ENCODE measurements around the gene CHST11.
"Not testable (repeated sequence)": the region's sequence is repeated elsewhere in the genome, so short reads cannot be mapped to it uniquely, and the experiment has no call there.

Gene CHST11

DNA sequence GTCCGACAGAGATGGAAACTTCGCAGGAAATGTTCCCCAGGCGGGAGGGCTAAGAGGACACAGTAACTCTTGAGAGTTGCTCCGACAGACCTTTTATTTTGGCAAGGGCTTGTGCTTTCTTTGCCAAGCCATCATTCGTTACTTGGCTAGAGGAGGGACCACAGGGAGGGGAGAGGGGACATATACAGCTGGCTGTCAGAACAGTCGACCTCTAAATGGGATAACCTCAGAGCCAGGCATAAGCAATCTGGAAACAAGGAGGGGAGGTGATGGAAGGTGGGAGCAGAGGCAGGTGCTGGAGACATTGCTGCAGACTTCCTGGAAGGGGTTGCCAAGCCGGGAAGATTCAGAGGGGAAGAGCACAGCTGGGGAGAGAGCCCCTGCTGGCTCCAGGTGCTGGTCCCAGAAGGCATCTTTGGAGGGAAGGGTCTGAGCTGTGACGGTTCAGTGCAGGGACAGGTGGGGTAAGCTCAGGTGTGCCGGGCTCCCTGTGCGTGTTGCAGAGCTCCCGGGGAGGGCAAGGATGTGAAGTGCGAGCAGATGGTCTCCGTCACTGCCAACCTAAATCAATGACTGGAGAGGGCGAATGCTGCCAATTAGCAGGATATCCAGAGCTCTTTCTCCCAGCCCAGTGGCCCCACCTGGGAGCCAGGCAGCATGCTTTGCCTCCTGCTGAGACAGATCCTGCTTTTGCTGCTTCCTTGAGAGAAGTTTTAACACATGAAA is 50.1 kb downstream of the CHST11 start:
- DNase-seq, result no peak

DNA sequence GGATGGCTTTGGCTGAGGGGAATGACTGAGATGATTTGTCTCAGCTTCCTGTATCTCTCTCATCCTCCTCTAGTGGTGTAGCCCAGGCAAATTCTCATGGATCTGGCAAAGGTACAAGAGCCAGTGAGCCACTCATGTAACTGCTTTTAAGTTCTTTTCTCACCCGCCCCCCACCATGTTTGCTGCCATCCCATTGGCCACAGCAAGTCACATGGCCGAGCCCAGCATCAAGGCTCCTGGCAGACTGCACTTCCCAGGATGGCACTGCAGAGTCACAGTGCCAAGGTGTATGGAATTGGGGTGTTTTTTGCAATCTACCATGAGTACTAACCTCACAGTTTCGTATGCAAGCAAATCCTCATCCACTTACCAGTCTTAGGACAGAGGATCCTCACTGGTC is 50.9 kb downstream of the CHST11 start:
- DNase-seq, result peak; percentile 9

DNA sequence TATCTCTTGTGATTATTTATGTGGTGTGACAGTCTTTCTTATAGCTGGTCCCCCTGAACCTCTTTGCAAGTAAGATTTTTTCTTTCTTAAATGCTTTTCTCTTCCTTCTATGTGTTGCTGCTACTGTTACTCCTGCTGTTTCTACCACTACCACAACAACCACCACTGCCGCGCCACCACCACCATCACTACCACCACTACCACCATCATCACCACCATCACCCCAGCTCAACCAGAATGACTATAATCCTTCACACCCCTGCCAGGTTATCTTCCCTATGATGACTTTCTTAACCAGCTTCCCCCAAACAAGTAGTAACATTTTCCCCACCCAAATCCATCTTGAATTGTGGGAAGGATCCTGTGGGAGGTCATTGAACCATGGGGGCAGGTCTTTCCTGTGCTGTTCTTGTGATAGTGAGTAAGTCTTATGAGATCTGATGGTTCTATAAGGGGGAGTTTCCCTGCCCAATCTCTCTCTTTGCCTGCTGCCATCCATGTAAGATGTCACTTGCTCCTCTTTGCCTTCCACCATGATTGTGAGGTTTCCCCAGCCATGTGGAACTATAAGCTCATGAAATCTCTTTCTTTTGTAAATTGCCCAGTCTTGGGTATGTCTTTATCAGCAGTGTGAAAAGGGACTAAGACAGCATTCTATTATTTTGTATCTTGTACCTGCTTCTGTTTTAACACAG is 52.2 kb downstream of the CHST11 start:
- no peak for DNase-seq

DNA sequence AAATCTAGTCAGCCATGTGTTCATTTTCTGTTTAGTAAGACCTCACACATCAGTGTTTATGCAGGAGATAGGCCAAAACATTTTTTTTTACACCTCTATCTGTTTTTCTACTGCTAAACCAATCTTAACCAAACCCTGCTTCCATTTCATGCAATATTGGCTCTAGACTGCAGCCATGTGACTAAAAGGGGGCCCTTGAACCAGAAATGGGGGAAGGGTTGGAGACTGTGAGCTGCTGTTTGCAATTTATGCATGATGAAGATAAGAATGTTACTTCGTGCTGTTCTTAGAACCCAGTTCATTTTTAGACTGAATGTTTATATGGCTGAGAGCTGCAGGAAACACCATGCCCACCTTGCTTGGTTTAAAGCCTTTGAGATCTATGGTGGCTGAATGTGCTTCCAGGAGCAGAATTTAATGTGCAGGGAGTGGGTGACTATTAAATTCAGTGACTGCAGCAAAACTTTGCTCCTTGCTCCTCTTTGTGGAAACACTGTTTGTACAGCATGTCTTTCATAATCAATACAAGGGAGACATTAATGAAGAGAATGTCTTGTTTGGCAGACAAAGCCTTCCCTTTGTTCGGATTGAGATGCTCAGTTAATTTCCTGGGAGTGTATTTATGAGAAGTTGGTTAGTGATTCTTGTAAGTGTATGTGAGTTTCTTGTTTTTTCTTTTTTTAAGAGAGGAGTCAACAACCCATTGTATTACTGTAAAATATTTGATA is 53.6 kb downstream of the CHST11 start:
- DNase-seq, result no peak

DNA sequence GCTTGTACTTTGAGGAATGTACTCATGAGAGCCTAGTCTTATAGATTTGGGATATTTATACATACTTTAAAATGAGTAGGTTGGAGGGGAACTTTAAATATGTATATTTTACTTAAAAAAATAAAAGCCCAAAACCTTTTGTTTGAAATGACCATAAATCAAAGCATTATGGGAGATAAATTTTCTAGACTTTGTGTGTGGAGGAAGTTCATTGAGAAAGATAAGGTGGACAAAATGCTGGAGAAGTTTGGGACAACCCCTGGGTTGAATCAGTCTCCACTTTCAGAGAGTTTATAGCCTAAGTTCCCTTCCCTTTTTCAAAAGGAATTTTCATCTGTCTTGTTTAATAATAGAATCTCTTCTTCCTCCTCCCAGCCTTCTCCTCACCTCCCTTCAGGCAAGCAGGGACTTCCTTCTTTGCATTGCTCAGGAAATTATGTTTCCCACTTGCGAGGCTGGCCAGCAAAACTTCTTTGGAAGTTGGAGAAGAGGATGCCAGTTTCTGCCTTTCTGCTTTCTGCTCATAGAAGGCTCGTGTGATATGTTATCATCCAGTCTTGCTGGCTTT is 54.2 kb downstream of the CHST11 start:
- DNase-seq, result no peak

DNA sequence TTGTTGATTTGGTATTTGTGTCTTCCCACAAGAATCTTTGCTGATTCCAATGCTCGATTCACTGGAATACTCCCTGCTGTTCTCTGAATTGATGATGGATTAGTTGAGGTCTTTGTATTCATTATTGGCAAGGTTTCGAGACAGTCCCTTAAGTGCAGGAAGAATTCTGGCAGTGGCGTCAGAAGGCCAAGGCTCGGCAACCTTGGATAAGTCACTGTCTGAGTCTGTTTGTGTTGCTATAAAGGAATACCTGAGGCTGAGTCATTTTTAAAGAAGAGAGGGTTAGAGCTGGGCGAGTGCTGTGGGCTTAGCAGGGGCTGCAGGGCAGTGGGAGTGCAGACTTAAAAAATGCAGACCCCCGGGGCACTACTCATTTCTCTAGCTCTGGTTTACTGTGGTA is 56.9 kb downstream of the CHST11 start:
- DNase-seq, result no peak

DNA sequence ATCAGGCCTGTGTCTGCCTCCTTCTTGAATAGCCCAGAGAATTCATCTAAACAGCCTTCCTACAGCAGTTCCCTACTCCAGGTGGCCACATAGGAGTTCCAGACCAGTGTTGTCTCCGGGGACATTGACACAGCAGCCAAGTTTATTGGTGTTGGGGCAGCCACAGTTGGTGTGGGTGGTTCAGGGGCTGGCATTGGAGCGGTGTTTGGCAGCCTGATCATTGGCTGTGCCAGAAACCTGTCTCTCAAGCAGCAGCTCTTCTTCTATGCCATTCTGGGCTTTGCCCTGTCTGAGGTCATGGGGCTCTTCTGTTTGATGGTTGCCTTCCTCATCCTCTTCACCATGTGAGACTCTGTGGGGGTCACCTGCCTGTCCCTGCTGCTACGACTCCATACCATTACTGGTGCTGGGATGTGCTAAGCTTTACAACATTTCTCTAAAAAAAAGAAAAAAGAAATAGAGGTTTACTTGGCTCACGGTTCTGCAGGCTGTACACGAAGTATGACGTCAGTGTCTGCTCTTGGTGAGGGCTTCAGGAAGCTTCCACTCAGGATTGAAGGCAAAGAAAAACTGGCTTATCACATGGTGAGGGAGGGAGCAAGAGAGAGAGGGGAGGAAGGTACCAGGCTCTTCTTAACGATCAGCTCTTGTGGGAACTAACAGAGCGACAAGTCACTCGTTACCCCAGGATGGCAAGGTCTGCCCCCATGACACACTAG is 57.5 kb downstream of the CHST11 start:
- DNase-seq, result no peak

DNA sequence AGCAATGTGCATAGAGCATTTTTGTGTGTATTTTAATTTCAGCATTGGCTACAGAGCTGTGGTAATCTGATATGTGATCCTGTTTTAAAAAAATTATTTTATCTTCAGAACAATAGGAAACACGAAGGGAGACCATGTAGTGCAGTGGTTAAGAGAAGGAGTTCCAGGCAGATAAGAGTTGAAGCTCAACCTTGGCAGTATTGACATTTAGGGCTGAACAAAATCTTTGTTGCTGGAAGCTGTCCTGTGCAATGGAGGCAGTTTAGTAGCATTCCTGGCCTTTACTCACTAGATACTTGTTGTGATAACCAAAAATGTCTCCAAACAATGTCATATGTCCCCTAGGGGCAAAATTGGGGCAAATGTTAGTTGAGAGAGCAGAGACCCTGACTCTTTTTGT is 59.2 kb downstream of the CHST11 start:
- DNase-seq, result no peak

DNA sequence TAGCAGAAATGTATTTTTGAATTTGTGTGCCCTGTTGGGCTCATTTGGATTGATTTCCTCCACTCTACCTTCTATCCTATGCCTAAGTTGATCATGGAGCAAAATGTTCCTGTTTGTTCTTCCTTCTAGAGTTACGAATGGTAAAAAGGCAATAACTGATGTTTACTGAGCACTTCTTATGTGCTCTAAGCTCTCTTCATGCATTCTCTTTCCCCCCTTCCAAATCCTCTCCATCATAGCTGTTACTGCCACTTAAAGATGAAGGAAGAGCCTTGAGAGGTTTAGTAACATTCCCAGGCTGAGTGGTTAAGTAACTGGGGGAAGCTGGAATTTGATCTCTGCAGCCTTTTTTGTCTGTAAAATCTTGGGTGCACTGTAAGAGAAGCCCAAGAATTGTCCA is 60.1 kb downstream of the CHST11 start:
- no peak for DNase-seq

DNA sequence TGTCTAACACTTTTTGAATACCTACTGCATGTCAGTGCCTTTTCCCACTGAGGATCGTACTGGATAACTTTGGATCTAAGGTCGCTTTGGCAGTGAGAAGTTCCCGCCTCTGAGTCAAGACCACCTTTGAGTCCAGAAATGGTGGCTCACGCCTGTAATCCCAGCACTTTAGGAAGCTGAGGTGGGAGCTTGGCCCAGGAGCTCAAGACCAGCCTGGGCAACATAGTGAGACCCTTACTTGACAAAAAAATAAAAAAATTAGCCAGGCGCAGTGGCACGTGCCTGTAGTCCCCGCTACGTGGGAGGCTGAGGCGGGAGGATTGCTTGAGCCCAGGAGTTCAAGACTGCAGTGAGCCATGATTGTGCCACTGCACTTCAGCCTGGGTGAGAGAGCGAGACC is 61.1 kb downstream of the CHST11 start:
- DNase-seq, result no peak

DNA sequence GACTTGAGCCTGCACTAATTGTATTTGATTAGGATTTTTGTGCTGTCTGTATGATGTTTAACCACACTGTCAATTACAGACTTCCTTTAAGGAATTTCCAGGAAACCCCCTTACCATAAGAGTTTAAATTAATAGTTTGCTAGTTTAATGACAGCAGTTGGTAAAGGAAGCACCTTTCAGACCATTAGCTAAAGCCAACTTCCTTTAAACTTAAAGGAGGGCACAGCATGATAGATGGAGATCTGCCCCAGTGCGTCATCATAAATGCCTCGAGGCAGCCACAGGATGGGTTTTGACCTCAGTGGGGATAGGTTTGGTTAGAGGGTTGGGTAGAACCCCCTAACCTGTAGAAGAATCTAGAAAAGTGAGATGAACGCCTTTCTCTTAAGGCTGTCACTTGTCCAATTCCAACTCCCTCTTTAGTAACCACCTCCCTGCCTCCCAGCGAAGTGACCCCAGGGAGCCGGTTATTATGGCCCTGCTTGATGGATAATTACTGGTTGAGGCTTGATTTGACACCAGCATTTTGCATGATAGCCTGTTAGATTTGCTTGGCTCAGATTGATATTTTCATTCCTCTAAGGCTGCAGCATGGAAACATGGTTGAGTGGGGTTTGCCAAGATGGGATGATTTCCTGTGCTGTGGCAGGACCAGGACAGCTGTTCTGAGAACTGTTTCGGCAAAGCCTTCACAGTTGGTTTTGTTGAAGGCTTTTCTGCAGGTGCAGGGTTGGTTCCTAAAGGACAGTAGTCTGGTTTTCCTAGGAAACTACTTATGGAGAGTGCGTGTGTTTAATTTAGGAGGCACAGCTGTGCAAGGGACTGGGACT is 62.7 kb downstream of the CHST11 start:
- DNase-seq, result no peak

DNA sequence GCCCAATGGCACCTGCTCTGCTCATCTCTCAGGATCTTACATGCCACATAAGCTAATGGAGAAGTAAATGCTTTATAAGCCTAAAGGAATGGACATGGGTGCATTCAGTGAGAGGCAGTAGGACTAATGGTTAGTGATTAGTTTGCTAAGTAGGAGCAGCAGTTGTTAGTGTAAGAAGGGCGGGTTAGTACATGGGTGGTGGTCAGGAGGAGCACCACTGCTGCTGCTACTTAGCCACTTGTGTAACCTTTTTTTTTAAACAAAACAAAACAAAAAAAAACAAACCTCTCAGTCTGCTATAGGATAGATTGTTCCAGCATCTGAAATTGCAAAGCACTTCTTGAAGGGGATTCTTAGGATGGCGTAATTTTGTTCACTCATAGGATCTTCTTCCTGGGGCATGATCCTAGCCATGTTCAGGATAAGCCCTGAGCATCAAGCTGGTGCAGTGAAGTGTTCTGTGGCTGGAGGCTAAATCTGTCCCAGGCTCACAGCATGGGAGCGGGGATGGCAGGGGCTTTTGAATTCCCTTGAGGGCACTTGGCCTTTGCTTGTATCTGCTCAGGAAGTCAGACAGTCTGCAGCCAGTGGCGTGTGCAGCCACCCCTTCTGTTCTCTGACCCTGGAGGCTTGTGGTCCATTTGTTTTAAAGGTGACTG is 63.6 kb downstream of the CHST11 start:
- DNase-seq, result no peak

DNA sequence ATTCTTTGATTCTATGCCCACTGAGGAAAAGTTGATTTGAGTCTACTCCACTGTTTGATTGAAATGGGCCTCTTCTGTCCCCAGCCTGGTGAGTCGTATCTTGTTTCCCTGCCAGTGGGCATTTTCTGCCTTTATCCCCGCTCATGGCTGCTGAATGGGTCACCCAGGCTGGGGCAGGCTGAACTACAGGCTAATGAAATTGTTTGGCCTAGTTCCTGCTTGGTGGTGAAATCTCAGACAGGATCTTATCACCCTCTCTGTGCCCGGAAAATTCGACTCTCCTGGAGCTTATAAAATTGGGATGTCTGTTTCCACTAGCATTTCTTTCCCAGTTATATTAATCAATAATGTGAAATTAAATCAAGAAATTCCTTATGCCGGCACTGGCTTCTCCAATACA is 65.0 kb downstream of the CHST11 start:
- peak; percentile 26 for DNase-seq

DNA sequence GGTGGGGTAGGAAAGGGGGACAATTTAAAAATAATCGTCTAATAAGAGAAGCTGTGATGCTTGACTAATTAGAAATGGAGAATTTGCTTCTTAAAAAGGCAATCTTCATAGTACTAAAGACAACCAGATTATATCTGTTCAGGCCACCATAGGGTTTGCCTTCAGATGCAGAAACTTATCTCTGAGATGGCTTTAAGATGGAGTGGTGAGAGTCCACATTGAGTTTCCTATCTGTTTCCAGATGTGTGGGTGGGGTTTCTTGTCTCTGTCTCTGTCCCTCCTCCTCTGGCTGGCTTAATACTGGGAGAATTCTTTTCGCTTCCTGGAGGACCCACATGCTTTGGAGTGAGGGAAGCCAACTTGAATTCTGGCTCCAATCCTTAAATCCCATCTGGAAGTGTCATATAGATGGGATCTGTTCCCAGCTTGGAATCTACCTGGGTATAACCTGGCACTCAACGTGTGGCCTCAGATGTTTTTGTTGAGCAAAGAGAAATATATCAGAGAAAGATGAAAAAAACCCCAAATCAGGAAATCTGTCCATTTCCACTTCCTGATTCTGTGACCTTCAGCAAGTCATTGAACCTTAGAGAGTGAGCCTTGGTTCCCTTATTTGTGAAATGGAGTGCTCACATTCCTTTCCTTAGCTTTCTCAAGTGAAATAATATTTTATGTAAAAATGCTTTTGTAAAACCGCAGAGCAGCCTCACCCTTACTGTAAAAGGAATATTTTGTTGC is 66.4 kb downstream of the CHST11 start:
- DNase-seq, result no peak

DNA sequence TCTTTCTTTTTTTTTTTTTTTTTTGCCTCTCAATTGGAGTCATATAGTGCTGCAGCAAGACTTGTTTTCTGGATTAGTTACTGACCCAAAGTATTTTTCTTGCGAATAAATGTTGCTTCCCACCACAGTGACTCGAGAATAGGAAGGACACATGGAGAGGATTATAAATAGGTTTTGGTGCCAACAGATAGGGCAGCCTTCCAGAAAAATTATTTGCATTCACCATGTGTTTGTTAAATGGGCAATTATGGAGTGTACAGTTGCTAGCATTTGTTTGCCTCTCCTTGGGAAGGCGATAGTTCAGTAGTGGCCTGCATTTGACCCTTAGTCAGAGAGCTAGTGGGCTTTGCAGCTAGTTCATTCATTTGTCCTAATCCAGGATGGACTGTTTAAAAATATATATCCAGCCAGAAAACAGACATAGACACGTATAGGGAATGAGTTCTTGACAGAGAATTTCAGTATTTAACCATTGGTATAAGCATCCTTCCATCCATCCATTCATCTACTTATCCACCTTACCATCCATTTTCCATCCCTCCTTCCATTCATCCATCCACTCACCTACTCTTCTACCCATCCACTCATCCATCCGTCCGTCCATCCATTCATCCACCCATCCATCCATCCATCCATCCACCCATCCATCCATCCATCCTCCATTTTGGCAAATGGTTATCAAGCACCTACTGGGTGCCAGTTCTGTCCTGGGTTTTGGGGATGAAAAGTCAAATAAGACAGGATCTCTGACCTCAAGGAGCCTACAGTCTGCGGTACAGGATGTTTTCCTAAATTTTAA is 67.5 kb downstream of the CHST11 start:
- no peak for DNase-seq

DNA sequence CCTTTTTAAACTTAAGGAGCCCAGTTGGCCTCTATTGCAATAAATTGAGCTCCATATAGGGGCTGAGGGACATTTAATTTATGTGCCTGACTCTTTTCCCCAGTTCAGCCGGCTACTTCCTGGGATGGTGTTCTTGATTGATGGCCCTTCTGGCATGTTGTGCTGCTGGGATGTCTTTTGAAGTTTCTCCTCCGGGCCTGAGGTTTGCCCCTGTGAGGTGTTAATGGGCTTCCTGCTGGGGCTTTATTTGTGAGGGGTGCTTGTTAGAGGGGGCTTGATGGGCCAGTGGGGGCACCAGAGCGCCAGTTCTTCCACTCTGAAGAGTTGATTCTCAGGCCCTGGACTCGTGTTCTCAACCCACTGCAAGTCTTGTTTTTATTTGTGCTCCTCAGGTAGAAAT is 69.6 kb downstream of the CHST11 start:
- DNase-seq, result no peak

DNA sequence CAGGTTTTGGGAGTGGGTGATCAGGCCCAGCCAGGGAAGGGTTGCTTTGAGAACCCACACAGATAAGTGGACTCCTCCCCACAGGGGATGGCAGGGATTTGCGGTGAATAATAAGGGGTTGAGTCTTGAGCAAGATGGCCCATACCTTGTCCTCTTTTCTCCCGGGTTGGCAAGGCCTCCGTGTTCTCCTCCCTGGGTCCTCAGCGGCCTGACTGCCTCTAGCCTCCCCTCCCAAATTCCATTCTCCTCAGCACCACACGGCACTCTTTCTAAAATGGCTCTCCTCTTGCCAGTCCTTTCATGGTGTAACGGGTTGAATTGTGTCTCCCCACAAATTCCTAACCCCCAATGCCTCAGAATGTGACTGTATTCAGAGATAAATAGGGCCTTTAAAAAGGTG is 70.0 kb downstream of the CHST11 start:
- no peak for DNase-seq

DNA sequence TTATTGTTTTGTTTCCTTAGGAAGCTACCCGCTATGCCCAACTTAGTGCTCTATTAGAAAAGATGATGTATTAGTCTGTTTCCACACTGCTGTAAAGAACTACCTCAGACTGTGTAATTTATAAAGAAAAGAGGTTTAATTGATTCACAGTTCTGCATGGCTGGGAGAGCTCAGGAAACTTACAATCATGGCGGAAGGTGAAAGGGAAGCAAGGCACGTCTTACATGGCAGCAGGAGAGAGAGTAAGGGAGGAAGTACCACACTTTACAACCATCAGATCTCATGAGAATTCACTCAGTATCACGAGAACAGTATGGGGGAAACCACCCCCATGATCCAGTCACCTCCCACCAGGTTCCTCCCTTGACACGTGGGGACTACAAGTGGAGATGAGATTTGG is 70.9 kb downstream of the CHST11 start:
- not testable (repeated sequence) for DNase-seq

DNA sequence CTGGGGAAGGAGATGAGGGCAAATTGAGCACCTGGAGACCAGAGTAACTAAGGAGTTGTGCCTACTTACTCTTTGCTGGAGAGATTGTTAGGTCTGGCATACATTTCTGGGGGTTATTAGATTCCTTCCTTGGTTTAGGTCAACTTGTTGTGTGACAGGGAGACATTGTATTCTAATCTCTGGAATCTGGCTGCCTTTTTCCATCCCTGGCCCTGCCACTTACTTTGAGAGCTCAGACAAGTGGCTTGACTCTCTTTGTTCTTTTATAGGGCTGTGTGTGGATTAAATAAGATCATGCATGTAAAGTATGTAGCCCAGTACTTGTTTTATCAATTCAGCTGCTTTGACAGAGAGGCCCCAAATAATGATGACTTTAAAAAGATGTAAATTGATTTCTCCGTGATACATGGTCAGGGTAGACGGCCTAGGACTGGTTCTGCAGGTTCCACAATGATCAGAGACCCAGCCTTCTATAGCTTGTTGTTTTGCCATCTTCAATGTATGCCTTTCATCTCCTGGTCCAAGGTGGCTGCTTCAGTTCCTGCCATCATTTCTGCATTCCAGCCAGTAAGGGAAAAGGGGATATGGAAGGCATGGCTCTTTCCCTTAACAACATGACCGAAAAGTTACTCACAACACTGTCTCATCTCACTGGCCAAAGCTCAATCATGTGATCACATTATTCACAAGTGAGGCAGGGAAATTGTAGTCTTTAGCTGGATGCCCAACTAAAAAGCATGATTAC is 72.6 kb downstream of the CHST11 start:
- no peak for DNase-seq
